NB4 (cell line): Measurements from ENCODE around the gene ZNF592.

Source experiments
- POLR2A ChIP-seq: IDR thresholded peaks from 2 replicates; pipeline ENCODE4 v1.6.1; 2011; ENCODE audit warnings: mild to moderate bottlenecking; ENCODE audit not compliant: insufficient read length; ENCODE audit errors: extremely low read depth
- TF ChIP-seq, protein P1 (sequence below): IDR thresholded peaks from one replicate; pipeline ENCODE4 v1.5.1; 2012; ENCODE audit warnings: low read depth, low read length
- TF ChIP-seq, protein P2 (sequence below): IDR thresholded peaks from 2 replicates; pipeline ENCODE4 v1.6.1; 2011; ENCODE audit warnings: low read depth, low read length

DNA sequence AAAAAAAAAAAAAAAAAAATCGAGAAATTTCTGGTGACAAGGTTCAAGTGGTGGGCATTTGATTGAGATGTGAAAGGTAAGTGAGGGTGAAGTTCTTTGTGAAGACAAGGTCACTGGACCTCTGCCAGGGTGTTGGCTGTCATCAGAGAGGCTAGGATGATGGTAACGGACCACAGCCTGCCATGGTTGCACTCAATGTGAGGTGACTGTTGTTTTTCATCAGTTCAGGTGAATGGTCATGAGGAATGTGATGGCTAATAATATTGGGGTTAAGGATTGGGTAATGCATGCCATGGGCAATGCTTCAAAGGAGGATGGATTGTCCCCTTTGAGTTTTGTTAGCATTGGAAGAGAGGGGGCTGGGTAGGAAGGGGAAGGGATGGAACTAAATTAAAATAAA lies 64.5 kb downstream of the ZNF592 start:
- TF ChIP-seq, protein P1, sequence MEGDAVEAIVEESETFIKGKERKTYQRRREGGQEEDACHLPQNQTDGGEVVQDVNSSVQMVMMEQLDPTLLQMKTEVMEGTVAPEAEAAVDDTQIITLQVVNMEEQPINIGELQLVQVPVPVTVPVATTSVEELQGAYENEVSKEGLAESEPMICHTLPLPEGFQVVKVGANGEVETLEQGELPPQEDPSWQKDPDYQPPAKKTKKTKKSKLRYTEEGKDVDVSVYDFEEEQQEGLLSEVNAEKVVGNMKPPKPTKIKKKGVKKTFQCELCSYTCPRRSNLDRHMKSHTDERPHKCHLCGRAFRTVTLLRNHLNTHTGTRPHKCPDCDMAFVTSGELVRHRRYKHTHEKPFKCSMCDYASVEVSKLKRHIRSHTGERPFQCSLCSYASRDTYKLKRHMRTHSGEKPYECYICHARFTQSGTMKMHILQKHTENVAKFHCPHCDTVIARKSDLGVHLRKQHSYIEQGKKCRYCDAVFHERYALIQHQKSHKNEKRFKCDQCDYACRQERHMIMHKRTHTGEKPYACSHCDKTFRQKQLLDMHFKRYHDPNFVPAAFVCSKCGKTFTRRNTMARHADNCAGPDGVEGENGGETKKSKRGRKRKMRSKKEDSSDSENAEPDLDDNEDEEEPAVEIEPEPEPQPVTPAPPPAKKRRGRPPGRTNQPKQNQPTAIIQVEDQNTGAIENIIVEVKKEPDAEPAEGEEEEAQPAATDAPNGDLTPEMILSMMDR: no peak
- TF ChIP-seq, protein P2, sequence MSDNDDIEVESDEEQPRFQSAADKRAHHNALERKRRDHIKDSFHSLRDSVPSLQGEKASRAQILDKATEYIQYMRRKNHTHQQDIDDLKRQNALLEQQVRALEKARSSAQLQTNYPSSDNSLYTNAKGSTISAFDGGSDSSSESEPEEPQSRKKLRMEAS: no peak
- no peak for TF ChIP-seq POLR2A
